ENCODE measurements around the gene CYBRD1.

DNA sequence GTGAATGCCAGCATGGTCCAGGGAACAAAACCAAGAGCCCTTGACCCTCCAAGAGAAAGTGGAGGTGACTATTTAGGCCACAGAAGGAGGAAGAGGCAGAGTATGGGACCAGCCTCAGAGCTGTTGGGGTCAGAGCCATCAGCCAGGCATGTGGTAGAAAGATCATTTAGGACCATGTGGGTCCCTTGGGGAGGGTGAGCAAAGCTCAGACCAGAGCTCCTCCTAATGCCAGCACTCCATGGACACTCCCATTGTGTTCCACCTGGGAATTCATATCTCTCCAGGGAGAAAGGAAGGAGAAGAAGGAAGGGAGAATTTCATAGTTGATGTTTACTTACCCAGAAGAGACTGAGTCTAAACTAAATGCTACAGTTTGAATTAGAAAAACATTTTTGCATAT, 73.2 kb downstream of the CYBRD1 start:
- no peak for TF ChIP-seq POLR2AphosphoS5 (IDR thresholded peaks at IDR 0.05; ENCODE audit: insufficient read depth in 1 of 2, low read depth in 1 of 2)
- TF ChIP-seq POLR2A (IDR thresholded peaks at IDR 0.05) = no peak
- no peak for TF ChIP-seq CTCF (IDR thresholded peaks at IDR 0.05)
